ENCODE measurements around the gene TUFM. TPM values are rescaled to one million over a fixed set of nuclear protein-coding genes. Genes with fewer than 3 reads are reported as not detected.
"Not testable (repeated sequence)": the region's sequence is repeated elsewhere in the genome, so short reads cannot be mapped to it uniquely, and the experiment has no call there.

The TUFM gene
- total RNA-seq, 4 donors from 2014 or later, result 63.1 to 106 (median 82.8) TPM

DNA sequence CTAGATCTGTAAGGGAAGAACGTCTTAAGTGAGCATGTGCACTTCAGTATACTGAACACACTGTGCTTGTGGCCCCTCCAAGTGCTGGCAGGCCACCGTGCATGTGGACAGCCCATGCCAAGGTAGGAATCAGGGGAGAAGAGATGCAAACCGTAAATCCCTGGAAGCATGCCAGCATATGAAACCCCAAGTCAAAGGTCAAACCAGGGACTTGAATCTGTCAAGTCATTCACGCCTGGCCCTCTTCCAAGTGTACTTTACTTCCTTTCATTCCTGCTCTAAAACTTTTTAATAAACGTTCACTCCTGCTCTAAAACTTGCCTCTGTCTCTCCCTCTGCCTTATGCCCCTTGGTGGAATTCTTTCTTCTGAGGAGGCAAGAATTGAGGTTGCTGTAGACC lies 26.1 kb downstream of the TUFM start:
- no peaks in the 10 kb centered on the region for H3K27me3 ChIP-seq
- no peak for TF ChIP-seq EP300 (IDR thresholded peaks at IDR 0.05)
- H3K9me3 ChIP-seq, result peaks cover 0 to 3% (median 0%) of the 10 kb centered on the region in 4 donors
- H3K4me3 ChIP-seq, result no peak overlapping the region
- DNase-seq (ENCODE audit: extremely low spot score), result no peak
- H3K27ac ChIP-seq (replicated peaks in 1 of 4), result no peak overlapping the region
- intact Hi-C loops (cut with DNase I), result loop anchor here (5.0 kb wide), 2 partner anchors 42 to 127 kb away; partner anchors contain the start of gene SH2B1
- peaks cover 8 to 16% (median 14%) of the 10 kb centered on the region in 4 donors for H3K4me1 ChIP-seq
- 77% methylated on average over 5 of the region's 5 CpGs for WGBS
- peaks cover 0 to 7% (median 2%) of the 10 kb centered on the region in 4 donors for H3K36me3 ChIP-seq

DNA sequence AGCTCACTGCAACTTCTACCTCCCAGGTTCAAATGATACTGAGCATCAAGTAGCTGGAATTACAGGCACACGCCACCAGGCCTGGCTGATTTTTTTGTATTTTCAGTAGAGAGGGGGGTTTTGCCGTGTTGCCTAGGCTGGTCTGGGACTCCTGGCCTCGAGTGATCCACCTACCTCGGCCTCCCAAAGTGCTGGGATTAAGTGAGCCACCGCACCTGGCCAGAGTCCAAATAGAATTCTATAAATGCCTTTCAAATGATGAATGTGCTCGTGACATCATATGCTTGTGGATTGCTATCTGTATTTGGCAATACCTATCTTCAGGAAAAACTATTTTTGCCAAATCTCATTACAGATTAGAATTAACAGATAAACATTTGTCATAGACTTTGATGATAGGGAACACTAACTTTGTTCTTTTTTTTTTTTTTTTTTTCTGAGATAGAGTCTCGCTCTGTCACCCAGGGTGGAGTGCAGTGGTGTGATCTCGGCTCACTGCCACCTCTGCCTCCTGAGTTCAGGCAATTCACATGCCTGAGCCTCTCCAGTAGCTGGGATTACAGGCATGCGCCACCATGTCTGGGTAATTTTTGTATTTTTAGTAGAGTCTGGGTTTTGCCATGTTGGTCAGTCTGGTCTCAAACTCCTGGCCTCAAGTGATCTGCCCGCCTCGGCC lies 38.6 kb downstream of the TUFM start:
- intact Hi-C loops (cut with DNase I); DNase-seq (ENCODE audit: extremely low spot score); H3K27me3 ChIP-seq; H3K36me3 ChIP-seq; H3K4me1 ChIP-seq; H3K27ac ChIP-seq (replicated peaks in 1 of 4); H3K4me3 ChIP-seq; H3K9me3 ChIP-seq: not testable (repeated sequence)
- no CpG with 5 or more reads among the region's 11 CpGs for WGBS

DNA sequence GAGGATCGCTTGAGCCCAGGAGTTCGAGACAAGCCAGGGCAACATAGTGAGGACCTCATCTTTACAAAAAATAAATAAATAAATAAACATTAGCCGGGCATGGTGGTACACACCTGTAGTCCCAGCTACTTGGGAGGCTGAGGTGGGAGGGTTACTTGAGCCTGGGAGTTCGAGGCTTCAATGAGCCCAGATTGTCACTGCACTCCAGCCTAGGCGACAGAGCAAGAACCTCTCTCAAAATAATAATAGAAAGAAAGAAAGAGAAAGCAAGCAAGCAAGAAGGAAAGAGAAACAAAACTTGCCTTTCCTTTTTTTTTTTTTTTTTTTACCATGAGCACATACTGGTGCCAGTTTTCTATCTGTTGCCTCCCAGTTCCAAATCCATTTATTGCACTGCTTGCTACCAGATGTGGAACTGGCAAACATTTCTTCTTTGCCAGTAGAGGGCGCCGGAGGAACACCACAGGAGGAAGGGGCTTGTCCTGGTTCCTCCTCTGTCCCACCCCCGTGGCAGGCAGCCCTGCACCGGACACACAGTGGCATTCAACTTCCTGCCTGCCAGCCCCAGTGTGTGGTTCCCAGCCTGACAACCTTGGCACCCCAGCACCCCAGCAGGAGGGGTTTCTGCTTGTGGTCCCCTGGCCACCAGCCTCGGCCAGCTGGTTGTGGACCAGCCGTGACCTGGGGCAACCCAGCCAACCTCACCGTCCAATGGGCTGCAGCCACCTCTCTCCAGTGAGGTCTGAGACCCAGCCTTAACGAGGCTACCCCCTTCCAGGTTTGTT lies 43.7 kb downstream of the TUFM start:
- H3K4me3 ChIP-seq, result peak overlapping the region in 2 of 4 donors; percentile 22 to 31
- peak in 2 of 3 experiments; percentile 25 to 54 for TF ChIP-seq CTCF (IDR thresholded peaks at IDR 0.05)
- 56% methylated on average over 3 of the region's 13 CpGs for WGBS
- H3K9me3 ChIP-seq; H3K27ac ChIP-seq (replicated peaks in 1 of 4); intact Hi-C loops (cut with DNase I); H3K36me3 ChIP-seq; DNase-seq (ENCODE audit: extremely low spot score); H3K4me1 ChIP-seq; H3K27me3 ChIP-seq: not testable (repeated sequence)

Small RNA genes within 50 kb of the gene (small RNA-seq; reads per million reads assigned to genes)
- gene RF00416, result 0 reads per million in 3 donors

Other genes starting within 250 kb of the TUFM start
- gene SULT1A2, start 249.3 kb downstream of the TUFM start, total RNA-seq, result 1 to 10 TPM in 2 of 4 donors, under 1 TPM in 1, not detected in 1; 0.97 to 1.8 (median 1.3) TPM
- 10 to 100 TPM; 10.4 to 22.0 (median 16.7) TPM for gene SULT1A1, start 236.3 kb downstream of the TUFM start, total RNA-seq
- not detected for gene NPIPB8, start 208.3 kb downstream of the TUFM start, total RNA-seq
- 100 to 1,000 TPM in 3 of 4 donors, 10 to 100 TPM in 1; 84.7 to 422 (median 203) TPM for gene EIF3C, start 134.9 kb downstream of the TUFM start, total RNA-seq
- gene NPIPB9, start 94.6 kb downstream of the TUFM start, total RNA-seq, result 1 to 10 TPM in 2 of 4 donors, under 1 TPM in 2; 0.66 to 2.2 (median 1.3) TPM
- 10 to 100 TPM; 43.4 to 73.9 (median 52.6) TPM for gene ATXN2L, start 23.3 kb downstream of the TUFM start, total RNA-seq
- 10 to 100 TPM; 27.0 to 48.4 (median 34.7) TPM for gene SH2B1, start 17.5 kb upstream of the TUFM start, total RNA-seq
- gene ATP2A1, start 32.1 kb upstream of the TUFM start, total RNA-seq, result under 1 TPM in 1 of 4 donors, not detected in 3; 0.86 TPM
- 10 to 100 TPM; 15.0 to 27.2 (median 16.7) TPM for gene RABEP2, start 78.9 kb upstream of the TUFM start, total RNA-seq
- gene CD19, start 85.6 kb upstream of the TUFM start, total RNA-seq, result under 1 TPM in 1 of 4 donors, not detected in 3; 0.66 TPM
- gene NFATC2IP, start 104.6 kb upstream of the TUFM start, total RNA-seq, result 10 to 100 TPM; 15.6 to 30.3 (median 20.3) TPM
- 10 to 100 TPM; 12.9 to 36.0 (median 21.8) TPM for gene SPNS1, start 128.4 kb upstream of the TUFM start, total RNA-seq
- 1 to 10 TPM; 3.1 to 6.5 (median 6.2) TPM for gene LAT, start 138.7 kb upstream of the TUFM start, total RNA-seq

Measured in esophagus muscularis mucosa (tissue), 4 donors.